Liver (tissue), 9 donors: ENCODE results near the gene RRAGC. TPM values are rescaled to one million over a fixed set of nuclear protein-coding genes. Genes with fewer than 3 reads are reported as not detected.

Source experiments
- DNase-seq: peaks from one replicate; pipeline ENCODE4 v3.0.0-alpha.2; 2017; ENCODE audit warnings: low spot score
- H3K27ac ChIP-seq, 2 donors: one replicate each; pipeline ENCODE4 v1.7.0; 2013; ENCODE audit warnings: inconsistent platforms in 2 of 2, low read length in 2 of 2, control low read depth in 1 of 2, low read depth in 1 of 2, mild to moderate bottlenecking in 1 of 2
- H3K27me3 ChIP-seq, 4 donors: one replicate each; pipeline versions ENCODE4 v1.6.1 to v1.7.0; 2013; ENCODE audit warnings: low read length in 3 of 4, inconsistent platforms in 1 of 4, mild to moderate bottlenecking in 1 of 4, moderate library complexity in 1 of 4; ENCODE audit not compliant: control insufficient read depth in 4 of 4, insufficient read depth in 4 of 4
- H3K36me3 ChIP-seq, 4 donors: one replicate each; pipeline versions ENCODE4 v1.6.1 to v1.7.0; 2013; ENCODE audit warnings: low read length in 3 of 4, mild to moderate bottlenecking in 3 of 4, low read depth in 1 of 4, moderate library complexity in 1 of 4; ENCODE audit not compliant: control insufficient read depth in 4 of 4, insufficient read depth in 3 of 4
- H3K4me1 ChIP-seq, 4 donors: one replicate each; pipeline versions ENCODE4 v1.6.1 to v1.7.0; 2013; ENCODE audit warnings: low read length in 3 of 4, mild to moderate bottlenecking in 3 of 4, moderate library complexity in 1 of 4; ENCODE audit not compliant: control insufficient read depth in 4 of 4, insufficient read depth in 4 of 4
- H3K4me3 ChIP-seq, 3 donors: one replicate each; pipeline versions ENCODE4 v1.6.1 to v1.7.0; 2013; ENCODE audit warnings: low read length in 3 of 3, control low read depth in 1 of 3, low read depth in 1 of 3, mild to moderate bottlenecking in 1 of 3
- H3K9ac ChIP-seq, 2 donors: one replicate each; pipeline ENCODE4 v1.7.0; 2013; ENCODE audit warnings: low read length in 2 of 2, mild to moderate bottlenecking in 2 of 2, moderate library complexity in 2 of 2, control low read depth in 1 of 2, low read depth in 1 of 2
- H3K9me3 ChIP-seq, 4 donors: one replicate each; pipeline versions ENCODE4 v1.6.1 to v1.7.0; 2013; ENCODE audit warnings: low read length in 3 of 4; ENCODE audit not compliant: control insufficient read depth in 4 of 4
- ATF3 ChIP-seq: IDR thresholded peaks from 2 replicates; pipeline ENCODE4 v1.6.1; 2016; ENCODE audit warnings: antibody characterized with exemption
- CTCF ChIP-seq: fragments of 150-350 bp; IDR thresholded peaks from 2 replicates; pipeline ENCODE4 v1.5.1; 2017; ENCODE audit warnings: improper control_type of control experiment, low read depth, low read length; ENCODE audit not compliant: missing input control
- EGR1 ChIP-seq, 2 donors: IDR thresholded peaks; 2 replicates each; pipeline ENCODE4 v1.6.1; 2016 to 2018; ENCODE audit warnings: antibody characterized with exemption in 2 of 2, low read depth in 2 of 2
- GABPA ChIP-seq, 2 donors: IDR thresholded peaks in 1 of 2; conservative IDR thresholded peaks in 1 of 2; 2 replicates each; pipeline ENCODE4 v1.6.1; 2016; ENCODE audit warnings: antibody characterized with exemption in 2 of 2, mild to moderate bottlenecking in 1 of 2, moderate library complexity in 1 of 2
- HNF4A ChIP-seq, 2 donors: conservative IDR thresholded peaks; 2 replicates each; pipeline ENCODE4 v1.6.1; 2016; ENCODE audit warnings: antibody characterized with exemption in 2 of 2, mild to moderate bottlenecking in 2 of 2
- JUND ChIP-seq, 2 donors: IDR thresholded peaks; 2 replicates each; pipeline ENCODE4 v1.6.1; 2016; ENCODE audit warnings: antibody characterized with exemption in 2 of 2
- MAX ChIP-seq: IDR thresholded peaks from 2 replicates; pipeline ENCODE4 v1.6.1; 2016; ENCODE audit warnings: antibody characterized with exemption
- NR2F2 ChIP-seq: IDR thresholded peaks from 2 replicates; pipeline ENCODE4 v1.6.1; 2016; ENCODE audit warnings: antibody characterized with exemption
- RAD21 ChIP-seq, 2 donors: IDR thresholded peaks; 2 replicates each; pipeline ENCODE4 v1.6.1; 2016; ENCODE audit warnings: antibody characterized with exemption in 2 of 2, mild to moderate bottlenecking in 2 of 2
- RXRA ChIP-seq, 2 donors: IDR thresholded peaks; 2 replicates each; pipeline ENCODE4 v1.6.1; 2017 to 2018; ENCODE audit warnings: antibody characterized with exemption in 2 of 2, mild to moderate bottlenecking in 1 of 2
- SP1 ChIP-seq: IDR thresholded peaks from 2 replicates; pipeline ENCODE4 v1.6.1; 2018; ENCODE audit warnings: antibody characterized with exemption, mild to moderate bottlenecking
- TAF1 ChIP-seq: conservative IDR thresholded peaks from 2 replicates; pipeline ENCODE4 v1.6.1; 2016; ENCODE audit warnings: antibody characterized with exemption, mild to moderate bottlenecking
- ZBTB33 ChIP-seq: IDR thresholded peaks from 2 replicates; pipeline ENCODE4 v1.6.1; 2016; ENCODE audit warnings: antibody characterized with exemption
- WGBS: extraction: QIAGEN DNeasy Blood & Tissue Kit; methylation state at CpG from one replicate; pipeline ENCODE4 v1.1.7; 2013; 5-methylcytosine and 5-hydroxymethylcytosine counted together
- polyA plus RNA-seq, 2 donors: library from polyadenylated mRNA; stranded (reverse) in 1 of 2; unstranded in 1 of 2; fragments of 200-250 nt in 1 of 2; fragments of >200 nt in 1 of 2; fragmentation: Nextera tagmentation in 1 of 2; extraction: Ambion mirVana in 1 of 2; gene quantifications; one replicate each; pipeline versions ENCODE4 v1.2.1 to v1.2.3, GENCODE V29; 2013 to 2015
- total RNA-seq, 2 donors: library from RNA; depleted of rRNA; stranded (reverse); fragments of >200 nt; gene quantifications; one replicate each; pipeline ENCODE4 v1.2.3, GENCODE V29; 2014
- donor health status: healthy.
- donor health status: healthy.
- donor health status: healthy.
- donor health status: healthy.
- donor health status: healthy.

RRAGC gene
- total and polyA plus RNA-seq, 4 donors = 6.6 to 10.1 (median 7.2) TPM

GRCh38 chr1:38791892-38792291 lies 67.7 kb downstream of the RRAGC start:
- no peak overlapping the region for H3K27ac ChIP-seq
- DNase-seq = no peak
- no peaks in the 10 kb centered on the region for H3K36me3 ChIP-seq
- TF ChIP-seq ZBTB33 (no peak), ATF3 (no peak), SP1 (no peak), MAX (no peak), EGR1 (IDR thresholded peaks at IDR 0.05; ENCODE audit: low read depth in 2 of 2) (no peak), JUND (IDR thresholded peaks at IDR 0.05) (no peak), CTCF (no peak), GABPA (IDR thresholded peaks at IDR 0.05 in 1 of 2, conservative IDR thresholded peaks at IDR 0.05 in 1 of 2) (no peak), RXRA (IDR thresholded peaks at IDR 0.05) (no peak), NR2F2 (no peak), TAF1 (no peak), RAD21 (IDR thresholded peaks at IDR 0.05) (no peak)
- 25% methylated on average over 1 of the region's 1 CpG for WGBS
- peaks cover 5 to 24% (median 7%) of the 10 kb centered on the region in 4 donors for H3K9me3 ChIP-seq
- H3K9ac ChIP-seq = no peak overlapping the region
- H3K4me1 ChIP-seq = no peaks in the 10 kb centered on the region
- H3K27me3 ChIP-seq = peaks cover 2 to 23% (median 4%) of the 10 kb centered on the region in 4 donors
- H3K4me3 ChIP-seq = no peak overlapping the region

- H3K27me3 ChIP-seq = peaks cover 2 to 23% (median 4%) of the 10 kb centered on the region in 4 donors
- no peak for DNase-seq
- no peak overlapping the region for H3K4me3 ChIP-seq
- H3K4me1 ChIP-seq = no peaks in the 10 kb centered on the region
- peaks cover 5 to 24% (median 7%) of the 10 kb centered on the region in 4 donors for H3K9me3 ChIP-seq
- no peak for TF ChIP-seq CTCF
- TF ChIP-seq MAX = no peak
- no peak for TF ChIP-seq RXRA (IDR thresholded peaks at IDR 0.05)
- TF ChIP-seq TAF1 = no peak
- no peak for TF ChIP-seq ATF3
- no peak for TF ChIP-seq NR2F2
- no peak for TF ChIP-seq HNF4A (conservative IDR thresholded peaks at IDR 0.05)
- no peak for TF ChIP-seq GABPA (IDR thresholded peaks at IDR 0.05 in 1 of 2, conservative IDR thresholded peaks at IDR 0.05 in 1 of 2)
- H3K9ac ChIP-seq = no peak overlapping the region
- no peaks in the 10 kb centered on the region for H3K36me3 ChIP-seq
- H3K27ac ChIP-seq = no peak overlapping the region
These were observed 68.4 kb downstream of the RRAGC start for GRCh38 chr1:38791164-38791515.
